Measurements from ENCODE around the gene GBF1.
"Not testable (repeated sequence)": the region's sequence is repeated elsewhere in the genome, so short reads cannot be mapped to it uniquely, and the experiment has no call there.

GRCh38 chr10:102301332-102301731 lies 56.0 kb downstream of the GBF1 start:
- TF ChIP-seq CTCF, POLR2A (IDR thresholded peaks at IDR 0.05): not testable (repeated sequence)

All from body of pancreas (tissue), 4 donors.